Neural crest cell (in vitro differentiated cells): Measurements from ENCODE around the gene PARP15. TPM values are rescaled to one million over a fixed set of nuclear protein-coding genes. Genes with fewer than 3 reads are reported as not detected.
A peak's percentile ranks its signal among the peaks of the same experiment; 100 is the strongest.

ENCODE experiments used
- DNase-seq: peaks from one replicate; pipeline ENCODE4 v3.0.0; 2021; ENCODE audit warnings: low read depth, mixed read lengths, low spot score
- H3K27ac Mint-ChIP-seq: one replicate; pipeline ENCODE4 v1.8.0; 2021; ENCODE audit warnings: mild to moderate bottlenecking, mixed read lengths; ENCODE audit not compliant: unreplicated experiment
- H3K27me3 Mint-ChIP-seq: 2 replicates; pipeline ENCODE4 v1.8.0; 2021; ENCODE audit warnings: low read depth, mild to moderate bottlenecking, mixed read lengths
- H3K36me3 Mint-ChIP-seq: 2 replicates; pipeline ENCODE4 v1.8.0; 2021; ENCODE audit warnings: low read depth, mild to moderate bottlenecking, mixed read lengths
- H3K4me1 Mint-ChIP-seq: 2 replicates; pipeline ENCODE4 v1.8.0; 2021; ENCODE audit warnings: mixed read lengths
- H3K4me3 Mint-ChIP-seq: one replicate; pipeline ENCODE4 v1.8.0; 2021; ENCODE audit warnings: mild to moderate bottlenecking, mixed read lengths
- H3K9me3 Mint-ChIP-seq: 2 replicates; pipeline ENCODE4 v1.8.0; 2021; ENCODE audit warnings: mixed read lengths
- CTCF ChIP-seq: fragments of 200-600 bp; sonication (generic); conservative IDR thresholded peaks from 2 replicates; pipeline ENCODE4 v1.5.0; 2021; ENCODE audit warnings: antibody characterized with exemption, mild to moderate bottlenecking
- total RNA-seq: library from RNA; stranded (reverse); gene quantifications from 2 replicates; pipeline ENCODE4 v1.2.1, GENCODE V29; 2021

PARP15 gene
- total RNA-seq, 1 donor from 2014 or later = not detected

GRCh38 chr3:122572940-122573412 lies 4.5 kb upstream of the PARP15 start:
- DNase-seq = no peak
- no peak for TF ChIP-seq CTCF
- Mint-ChIP-seq H3K27me3 (peaks cover 6% of the 10 kb centered on the region), H3K4me1 (peaks cover 29% of the 10 kb centered on the region), H3K4me3 (no peak overlapping the region), H3K27ac (peak overlapping the region; percentile 86), H3K36me3 (no peaks in the 10 kb centered on the region), H3K9me3 (no peaks in the 10 kb centered on the region)

GRCh38 chr3:122576174-122576940 lies 1.1 kb upstream of the PARP15 start:
- TF ChIP-seq CTCF = no peak
- Mint-ChIP-seq H3K36me3 (peaks cover 3% of the 10 kb centered on the region), H3K27me3 (peaks cover 10% of the 10 kb centered on the region), H3K4me1 (peaks cover 29% of the 10 kb centered on the region), H3K27ac (no peak overlapping the region), H3K9me3 (peaks cover 3% of the 10 kb centered on the region), H3K4me3 (peak overlapping the region; percentile 44)
- DNase-seq = no peak

DNA sequence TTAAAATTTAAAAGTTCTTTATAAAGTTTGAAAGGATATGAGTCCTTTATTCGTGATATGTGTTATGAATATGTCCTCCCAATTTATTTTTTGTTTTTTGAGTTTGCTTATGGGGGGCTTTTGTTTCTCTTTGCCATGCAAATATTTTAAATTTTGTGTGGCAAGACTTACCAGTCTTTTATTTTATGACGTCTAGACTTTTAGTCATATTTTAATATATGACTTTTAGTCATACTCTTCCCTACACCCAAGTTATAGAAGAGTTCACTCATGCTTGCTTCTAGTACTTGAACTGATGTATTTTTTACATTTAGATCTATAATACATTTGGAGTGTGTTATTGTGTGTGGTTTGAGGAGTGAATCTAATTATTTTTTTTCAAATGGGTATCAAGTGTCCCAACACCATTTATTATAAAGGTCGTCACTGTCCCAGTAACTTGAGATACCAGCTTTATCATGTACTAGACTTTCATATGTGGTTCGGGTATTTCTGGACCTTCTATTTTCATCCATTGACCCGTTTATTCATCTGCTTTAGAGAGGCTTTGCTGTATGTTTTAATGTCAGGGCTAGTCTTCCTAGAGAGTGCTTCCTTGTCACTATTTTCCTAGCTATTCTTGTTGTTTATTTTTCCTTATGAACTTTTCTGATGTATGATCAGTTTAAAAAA lies 755 bp downstream of the PARP15 start:
- no peak for DNase-seq
- Mint-ChIP-seq H3K27ac (no peak overlapping the region), H3K36me3 (peaks cover 10% of the 10 kb centered on the region), H3K4me3 (no peak overlapping the region), H3K27me3 (peaks cover 11% of the 10 kb centered on the region), H3K9me3 (peaks cover 11% of the 10 kb centered on the region), H3K4me1 (peaks cover 23% of the 10 kb centered on the region)
- no peak for TF ChIP-seq CTCF

DNA sequence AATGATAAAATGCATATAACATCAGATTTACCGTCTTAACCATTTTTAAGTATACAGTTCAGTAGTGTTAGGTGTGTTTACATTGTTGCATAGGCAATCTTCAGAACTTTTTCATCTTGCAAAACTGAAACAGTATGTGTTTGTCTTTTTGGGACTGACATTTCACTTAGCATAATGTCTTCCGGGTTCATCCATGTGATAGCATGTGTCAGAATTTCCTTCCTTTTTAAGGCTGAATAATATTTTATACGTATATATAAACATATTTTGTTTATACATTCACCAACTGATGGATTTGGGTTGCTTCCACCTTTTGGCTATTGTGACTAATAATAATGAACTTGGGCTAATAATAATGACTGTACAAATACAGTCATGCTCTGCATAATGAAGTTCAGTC lies 3.0 kb downstream of the PARP15 start:
- Mint-ChIP-seq H3K4me1 (peaks cover 10% of the 10 kb centered on the region), H3K9me3 (peaks cover 18% of the 10 kb centered on the region), H3K36me3 (peaks cover 10% of the 10 kb centered on the region), H3K27ac (no peak overlapping the region), H3K27me3 (peaks cover 11% of the 10 kb centered on the region), H3K4me3 (no peak overlapping the region)
- TF ChIP-seq CTCF = no peak
- no peak for DNase-seq

DNA sequence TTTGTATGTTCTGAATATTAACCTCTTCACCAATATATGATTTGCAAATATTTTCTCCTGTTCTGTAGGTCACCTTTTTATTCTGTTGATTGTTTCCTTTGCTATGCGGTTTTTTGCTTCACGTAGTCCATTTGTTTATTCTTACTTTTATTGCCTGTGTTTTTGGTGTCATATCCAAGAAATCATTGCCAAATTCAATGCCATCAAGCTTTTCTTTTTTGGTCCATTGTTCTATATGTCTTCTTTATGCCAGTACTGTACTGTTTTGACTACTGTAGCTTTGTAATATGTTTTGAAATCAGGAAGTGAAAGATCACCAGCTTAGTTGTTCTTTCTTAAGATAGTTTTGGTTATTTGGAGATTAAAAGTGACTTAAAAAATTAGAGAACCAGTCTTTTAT lies 4.2 kb downstream of the PARP15 start:
- DNase-seq = no peak
- no peak overlapping the region for H3K4me3 Mint-ChIP-seq
- no peak for TF ChIP-seq CTCF
- H3K27me3 Mint-ChIP-seq = peaks cover 11% of the 10 kb centered on the region
- no peak overlapping the region for H3K27ac Mint-ChIP-seq
- peaks cover under 1% of the 10 kb centered on the region for H3K4me1 Mint-ChIP-seq
- peaks cover 10% of the 10 kb centered on the region for H3K36me3 Mint-ChIP-seq
- peaks cover 18% of the 10 kb centered on the region for H3K9me3 Mint-ChIP-seq
